ENCODE results near the gene ASF1A.

DNA sequence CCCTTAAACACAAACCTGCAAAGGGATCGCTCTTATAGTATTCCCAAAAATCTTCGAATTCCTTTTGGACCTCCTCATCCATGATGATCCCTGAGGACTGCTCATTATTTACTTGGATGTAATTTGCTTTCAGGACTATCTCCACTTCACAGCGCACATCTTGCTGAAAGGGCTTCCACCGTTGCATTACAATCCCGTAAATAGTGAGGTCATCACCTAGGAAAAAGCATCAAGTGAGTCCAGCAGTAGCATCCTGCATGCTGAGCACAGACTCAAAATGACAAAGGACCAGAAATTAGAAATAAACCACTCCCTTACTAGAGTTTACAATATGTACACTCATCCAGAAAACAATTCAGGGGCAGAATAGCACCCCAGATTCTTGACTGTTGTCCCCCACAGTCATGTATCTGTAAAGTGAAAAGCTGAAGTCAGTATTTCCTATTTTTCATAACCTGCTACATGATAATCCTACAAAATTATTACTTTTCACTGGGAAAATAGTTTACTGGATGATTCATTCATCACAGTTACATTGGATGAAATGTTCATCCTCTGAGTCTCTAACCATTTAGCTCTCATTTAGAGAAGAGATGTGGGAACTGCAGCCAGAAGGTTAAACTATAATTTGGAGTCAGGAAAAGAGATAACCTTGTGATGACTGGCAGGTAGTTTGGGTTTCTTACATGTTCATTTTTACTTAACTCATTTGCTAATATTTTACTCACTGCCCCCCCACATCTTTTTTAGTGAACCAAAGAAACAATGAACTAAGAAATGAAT lies 23.8 kb downstream of the ASF1A start:
- no peak for TF ChIP-seq EP300 (IDR thresholded peaks at IDR 0.05; ENCODE audit: borderline replicate concordance in 1 of 2, low read depth in 1 of 2, low read length in 1 of 2)
- no peak for TF ChIP-seq NFIC (IDR thresholded peaks at IDR 0.05; ENCODE audit: borderline replicate concordance)
- TF ChIP-seq, protein P1, sequence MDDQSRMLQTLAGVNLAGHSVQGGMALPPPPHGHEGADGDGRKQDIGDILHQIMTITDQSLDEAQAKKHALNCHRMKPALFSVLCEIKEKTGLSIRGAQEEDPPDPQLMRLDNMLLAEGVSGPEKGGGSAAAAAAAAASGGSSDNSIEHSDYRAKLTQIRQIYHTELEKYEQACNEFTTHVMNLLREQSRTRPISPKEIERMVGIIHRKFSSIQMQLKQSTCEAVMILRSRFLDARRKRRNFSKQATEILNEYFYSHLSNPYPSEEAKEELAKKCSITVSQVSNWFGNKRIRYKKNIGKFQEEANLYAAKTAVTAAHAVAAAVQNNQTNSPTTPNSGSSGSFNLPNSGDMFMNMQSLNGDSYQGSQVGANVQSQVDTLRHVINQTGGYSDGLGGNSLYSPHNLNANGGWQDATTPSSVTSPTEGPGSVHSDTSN (IDR thresholded peaks at IDR 0.05): no peak
- TF ChIP-seq, protein P2, sequence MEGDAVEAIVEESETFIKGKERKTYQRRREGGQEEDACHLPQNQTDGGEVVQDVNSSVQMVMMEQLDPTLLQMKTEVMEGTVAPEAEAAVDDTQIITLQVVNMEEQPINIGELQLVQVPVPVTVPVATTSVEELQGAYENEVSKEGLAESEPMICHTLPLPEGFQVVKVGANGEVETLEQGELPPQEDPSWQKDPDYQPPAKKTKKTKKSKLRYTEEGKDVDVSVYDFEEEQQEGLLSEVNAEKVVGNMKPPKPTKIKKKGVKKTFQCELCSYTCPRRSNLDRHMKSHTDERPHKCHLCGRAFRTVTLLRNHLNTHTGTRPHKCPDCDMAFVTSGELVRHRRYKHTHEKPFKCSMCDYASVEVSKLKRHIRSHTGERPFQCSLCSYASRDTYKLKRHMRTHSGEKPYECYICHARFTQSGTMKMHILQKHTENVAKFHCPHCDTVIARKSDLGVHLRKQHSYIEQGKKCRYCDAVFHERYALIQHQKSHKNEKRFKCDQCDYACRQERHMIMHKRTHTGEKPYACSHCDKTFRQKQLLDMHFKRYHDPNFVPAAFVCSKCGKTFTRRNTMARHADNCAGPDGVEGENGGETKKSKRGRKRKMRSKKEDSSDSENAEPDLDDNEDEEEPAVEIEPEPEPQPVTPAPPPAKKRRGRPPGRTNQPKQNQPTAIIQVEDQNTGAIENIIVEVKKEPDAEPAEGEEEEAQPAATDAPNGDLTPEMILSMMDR (IDR thresholded peaks at IDR 0.05): no peak
- no peak for TF ChIP-seq TAF1 (IDR thresholded peaks at IDR 0.05; ENCODE audit: borderline replicate concordance, low read depth, low read length)
- no peak for TF ChIP-seq YY1 (IDR thresholded peaks at IDR 0.05; ENCODE audit: low read depth)
- TF ChIP-seq JUND (IDR thresholded peaks at IDR 0.05): no peak
- no peak for TF ChIP-seq POLR2AphosphoS5 (IDR thresholded peaks at IDR 0.05; ENCODE audit: low read depth, low read length)
- TF ChIP-seq REST (IDR thresholded peaks at IDR 0.05; ENCODE audit: low read depth, low read length): no peak
- TF ChIP-seq SIN3A (IDR thresholded peaks at IDR 0.05; ENCODE audit: borderline replicate concordance, low read depth, low read length): no peak
- TF ChIP-seq FOXJ3 (CRISPR knock-in tag; IDR thresholded peaks at IDR 0.05): no peak
- no peak for TF ChIP-seq RAD21 (IDR thresholded peaks at IDR 0.05; ENCODE audit: low read length)
- no peak for TF ChIP-seq MAX (IDR thresholded peaks at IDR 0.05; ENCODE audit: low read depth)
- no peak for TF ChIP-seq MXI1 (IDR thresholded peaks at IDR 0.05; ENCODE audit: low read depth, low read length)
